IPS-NIHi11 (cell line): ENCODE measurements around the gene LRRC53.
A peak's percentile ranks its signal among the peaks of the same experiment; 100 is the strongest.

ENCODE experiments used
- DNase-seq: peaks from one replicate; pipeline ENCODE4 v3.0.0; 2012; ENCODE audit warnings: mixed read lengths, low spot score

LRRC53 gene

GRCh38 chr1:74512170-74512915, at the start of gene LRRC53:
LRRC53 (minus strand) TSS chr1:74512611; CDS start chr1:74483349, 29,262 bp downstream.
- no peak for DNase-seq

- DNase-seq, result no peak
Measured at GRCh38 chr1:74549932-74550331, 37.5 kb upstream of the LRRC53 start.

- DNase-seq, result no peak
Measured at GRCh38 chr1:74548961-74549750, 36.7 kb upstream of the LRRC53 start.

GRCh38 chr1:74545821-74546220, 33.4 kb upstream of the LRRC53 start:
- DNase-seq, result no peak

- DNase-seq, result no peak
Measured at GRCh38 chr1:74534241-74534640, 21.8 kb upstream of the LRRC53 start.

GRCh38 chr1:74531796-74532195, 19.4 kb upstream of the LRRC53 start:
- no peak for DNase-seq

GRCh38 chr1:74530892-74531291, 18.5 kb upstream of the LRRC53 start:
- no peak for DNase-seq

- DNase-seq, result no peak
Measured at GRCh38 chr1:74528123-74528522, 15.7 kb upstream of the LRRC53 start.

- no peak for DNase-seq
Measured at GRCh38 chr1:74526708-74527107, 14.3 kb upstream of the LRRC53 start.

GRCh38 chr1:74523873-74524480, 11.6 kb upstream of the LRRC53 start:
- DNase-seq, result no peak

- DNase-seq, result peak; percentile 47
Measured at GRCh38 chr1:74522148-74522547, 9.7 kb upstream of the LRRC53 start.

GRCh38 chr1:74517599-74518051, 5.2 kb upstream of the LRRC53 start:
- no peak for DNase-seq

GRCh38 chr1:74513411-74514300, 1.2 kb upstream of the LRRC53 start:
- DNase-seq, result no peak

GRCh38 chr1:74508449-74508848, 4.0 kb downstream of the LRRC53 start:
- DNase-seq, result no peak

- no peak for DNase-seq
Measured at GRCh38 chr1:74505928-74506710, 6.3 kb downstream of the LRRC53 start.

GRCh38 chr1:74504933-74505512, 7.4 kb downstream of the LRRC53 start:
- no peak for DNase-seq

- peak; percentile 55 for DNase-seq
Measured at GRCh38 chr1:74504125-74504932, 8.1 kb downstream of the LRRC53 start.

GRCh38 chr1:74502858-74503257, 9.6 kb downstream of the LRRC53 start:
- DNase-seq, result no peak

- peak; percentile 52 for DNase-seq
Measured at GRCh38 chr1:74502432-74502831, 10.0 kb downstream of the LRRC53 start.

- no peak for DNase-seq
Measured at GRCh38 chr1:74498901-74499300, 13.5 kb downstream of the LRRC53 start.
